Activated CD8-positive, alpha-beta memory T cell treated with anti-CD3 and anti-CD28 coated beads for 4 hours (primary cell): ENCODE results near the gene FAF2.

Experiments used
- DNase-seq, 2 donors: peaks; one replicate each; pipeline ENCODE4 v3.0.0-alpha.2; 2020; ENCODE audit warnings: low read depth in 2 of 2

The FAF2 gene

GRCh38 chr5:176530983-176531901 lies 83.1 kb downstream of the FAF2 start:
- no peak for DNase-seq

- no peak for DNase-seq
Measured at GRCh38 chr5:176531902-176532493, 83.8 kb downstream of the FAF2 start.

GRCh38 chr5:176532795-176533194 lies 84.6 kb downstream of the FAF2 start:
- DNase-seq = no peak

GRCh38 chr5:176533390-176533789 lies 85.2 kb downstream of the FAF2 start:
- no peak for DNase-seq

GRCh38 chr5:176533894-176534611 lies 85.9 kb downstream of the FAF2 start:
- no peak for DNase-seq

GRCh38 chr5:176534640-176535039 lies 86.5 kb downstream of the FAF2 start:
- no peak for DNase-seq

- DNase-seq = no peak
Measured at GRCh38 chr5:176535101-176535663, 87.0 kb downstream of the FAF2 start.

- DNase-seq = no peak
Measured at GRCh38 chr5:176535664-176536131, 87.5 kb downstream of the FAF2 start.

GRCh38 chr5:176536132-176536901 lies 88.1 kb downstream of the FAF2 start:
- peak; percentile 63 to 67 for DNase-seq

GRCh38 chr5:176536902-176537553 lies 88.8 kb downstream of the FAF2 start, which contains the start of gene RNF44:
TSS of gene RNF44 (minus strand) at chr5:176537402. CDS start at chr5:176532472, 4,930 bp downstream.
- DNase-seq = peak; percentile 97 to 98

GRCh38 chr5:176537554-176538229 lies 89.5 kb downstream of the FAF2 start:
- peak; percentile 94 to 98 for DNase-seq

GRCh38 chr5:176538230-176538988 lies 90.2 kb downstream of the FAF2 start:
- no peak for DNase-seq

- no peak for DNase-seq
Measured at GRCh38 chr5:176538989-176539384, 90.8 kb downstream of the FAF2 start.

- no peak for DNase-seq
Measured at GRCh38 chr5:176540476-176540899, 92.3 kb downstream of the FAF2 start.

- DNase-seq = no peak
Measured at GRCh38 chr5:176540956-176541337, 92.8 kb downstream of the FAF2 start.

- no peak for DNase-seq
Measured at GRCh38 chr5:176541338-176542134, 93.4 kb downstream of the FAF2 start.

GRCh38 chr5:176542135-176542595 lies 94.0 kb downstream of the FAF2 start:
- DNase-seq = no peak
